Measurements from ENCODE around the gene DIRAS3.

The DIRAS3 gene

GRCh38 chr1:67997746-67998145 lies 52.7 kb downstream of the DIRAS3 start:
- no peak for TF ChIP-seq CTCF (IDR thresholded peaks at IDR 0.05; ENCODE audit: insufficient read depth, low read length, missing control alignments)
- DNase-seq (ENCODE audit: low read depth, low spot score): no peak
- ChIA-PET CTCF (interaction anchor here (0.8 to 3.5 kb wide), 5 partner anchors 10 to 232 kb away, joined by 3 to 25 read pairs (median 3); no protein-coding TSS in a partner anchor), POLR2A (no interaction called here)
- no peak overlapping the region for H3K4me3 ChIP-seq (ENCODE audit: low read depth, low read length)

All from AG04449 (cell line).